GM21528 (cell line): ENCODE results near the gene EDA2R.

Source experiments
- ATAC-seq: cut with Tn5 transposase; IDR thresholded peaks from one replicate; pipeline ENCODE4 v1.9.1; 2021; ENCODE audit warnings: mild to moderate bottlenecking, moderate library complexity; ENCODE audit not compliant: unreplicated experiment, low FRiP score

The EDA2R gene

GRCh38 chrX:66547847-66548369, 91.0 kb downstream of the EDA2R start:
- ATAC-seq = no peak
